GM08714 (cell line): ENCODE measurements around the gene CLCN2.

ENCODE experiments used
- H3K4me3 ChIP-seq: fragments of 200-500 bp; sonication (Bioruptor generic); 2 replicates; pipeline ENCODE4 v1.5.1; 2014; ENCODE audit warnings: mild to moderate bottlenecking, low read length, inconsistent platforms
- ZNF274 ChIP-seq: IDR thresholded peaks from 2 replicates; pipeline ENCODE4 v1.6.1; 2012; ENCODE audit warnings: mild to moderate bottlenecking, low read depth, low read length

Gene CLCN2

DNA sequence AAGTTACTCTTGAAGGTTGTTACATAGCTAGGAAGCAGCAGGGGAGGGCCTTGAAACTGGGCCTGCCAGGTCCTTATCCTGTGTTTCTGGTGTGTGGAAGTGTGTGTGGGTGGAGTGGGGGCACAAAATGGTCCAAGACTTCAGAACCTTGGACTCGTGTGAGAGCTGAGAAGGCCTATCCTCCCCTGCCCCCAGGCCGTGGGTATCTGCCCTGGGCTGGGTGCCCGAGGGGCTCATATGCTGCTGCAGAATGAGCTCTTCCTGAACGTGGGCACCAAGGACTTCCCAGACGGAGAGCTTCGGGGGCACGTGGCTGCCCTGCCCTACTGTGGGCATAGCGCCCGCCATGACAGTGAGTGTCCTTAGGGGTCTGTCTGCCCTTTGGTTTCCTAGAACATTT is 22.9 kb upstream of the CLCN2 start:
- no peak for TF ChIP-seq ZNF274

DNA sequence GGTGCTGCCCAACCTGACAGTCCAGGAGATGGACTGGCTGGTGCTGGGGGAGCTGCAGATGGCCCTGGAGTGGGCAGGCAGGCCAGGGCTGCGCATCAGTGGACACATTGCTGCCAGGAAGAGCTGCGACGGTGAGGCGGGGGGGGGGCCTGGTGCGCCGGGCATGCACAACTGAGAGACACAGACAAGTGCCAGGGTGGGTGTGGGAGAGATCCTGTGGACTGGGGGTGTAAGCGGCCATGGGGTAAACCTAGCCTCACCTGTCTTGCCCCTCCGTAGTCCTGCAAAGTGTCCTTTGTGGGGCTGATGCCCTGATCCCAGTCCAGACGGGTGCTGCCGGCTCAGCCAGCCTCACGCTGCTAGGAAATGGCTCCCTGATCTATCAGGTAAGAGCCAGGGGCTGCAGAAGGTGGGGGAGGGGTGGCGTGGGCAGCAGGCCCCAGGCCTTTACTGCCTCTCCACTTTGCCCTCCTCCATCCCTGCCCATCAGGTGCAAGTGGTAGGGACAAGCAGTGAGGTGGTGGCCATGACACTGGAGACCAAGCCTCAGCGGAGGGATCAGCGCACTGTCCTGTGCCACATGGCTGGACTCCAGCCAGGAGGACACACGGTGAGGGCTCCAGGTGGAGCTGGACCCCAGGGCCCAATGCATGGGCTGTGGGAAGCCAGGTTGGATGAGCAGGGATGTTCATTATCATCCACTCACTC is 21.8 kb upstream of the CLCN2 start:
- TF ChIP-seq ZNF274 = no peak
- no peak overlapping the region for H3K4me3 ChIP-seq

More for the DNA sequence above, 22.9 kb upstream of the CLCN2 start:
- H3K4me3 ChIP-seq = no peak overlapping the region

DNA sequence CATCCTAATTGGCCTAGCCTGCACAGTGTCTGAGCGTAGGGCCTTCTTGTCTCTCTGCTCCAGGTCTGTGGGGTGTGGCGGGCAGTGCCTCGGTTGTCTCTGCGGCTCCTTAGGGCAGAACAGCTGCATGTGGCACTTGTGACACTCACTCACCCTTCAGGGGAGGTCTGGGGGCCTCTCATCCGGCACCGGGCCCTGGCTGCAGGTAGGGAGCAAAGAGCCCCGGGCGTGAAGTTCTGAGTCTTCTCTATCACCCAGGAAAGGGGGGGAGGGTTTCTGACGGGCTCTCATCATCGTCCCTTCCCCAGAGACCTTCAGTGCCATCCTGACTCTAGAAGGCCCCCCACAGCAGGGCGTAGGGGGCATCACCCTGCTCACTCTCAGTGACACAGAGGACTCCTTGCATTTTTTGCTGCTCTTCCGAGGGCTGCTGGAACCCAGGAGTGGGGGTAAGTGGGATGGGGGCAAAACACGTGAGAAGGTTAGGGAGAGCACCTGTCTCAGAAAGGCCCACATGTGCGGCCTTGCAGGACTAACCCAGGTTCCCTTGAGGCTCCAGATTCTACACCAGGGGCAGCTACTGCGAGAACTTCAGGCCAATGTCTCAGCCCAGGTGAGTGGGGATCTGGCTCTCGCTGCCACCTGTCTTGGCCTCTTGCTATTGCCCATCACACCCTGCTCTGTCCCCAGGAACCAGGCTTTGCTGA is 21.1 kb upstream of the CLCN2 start:
- no peak for TF ChIP-seq ZNF274

DNA sequence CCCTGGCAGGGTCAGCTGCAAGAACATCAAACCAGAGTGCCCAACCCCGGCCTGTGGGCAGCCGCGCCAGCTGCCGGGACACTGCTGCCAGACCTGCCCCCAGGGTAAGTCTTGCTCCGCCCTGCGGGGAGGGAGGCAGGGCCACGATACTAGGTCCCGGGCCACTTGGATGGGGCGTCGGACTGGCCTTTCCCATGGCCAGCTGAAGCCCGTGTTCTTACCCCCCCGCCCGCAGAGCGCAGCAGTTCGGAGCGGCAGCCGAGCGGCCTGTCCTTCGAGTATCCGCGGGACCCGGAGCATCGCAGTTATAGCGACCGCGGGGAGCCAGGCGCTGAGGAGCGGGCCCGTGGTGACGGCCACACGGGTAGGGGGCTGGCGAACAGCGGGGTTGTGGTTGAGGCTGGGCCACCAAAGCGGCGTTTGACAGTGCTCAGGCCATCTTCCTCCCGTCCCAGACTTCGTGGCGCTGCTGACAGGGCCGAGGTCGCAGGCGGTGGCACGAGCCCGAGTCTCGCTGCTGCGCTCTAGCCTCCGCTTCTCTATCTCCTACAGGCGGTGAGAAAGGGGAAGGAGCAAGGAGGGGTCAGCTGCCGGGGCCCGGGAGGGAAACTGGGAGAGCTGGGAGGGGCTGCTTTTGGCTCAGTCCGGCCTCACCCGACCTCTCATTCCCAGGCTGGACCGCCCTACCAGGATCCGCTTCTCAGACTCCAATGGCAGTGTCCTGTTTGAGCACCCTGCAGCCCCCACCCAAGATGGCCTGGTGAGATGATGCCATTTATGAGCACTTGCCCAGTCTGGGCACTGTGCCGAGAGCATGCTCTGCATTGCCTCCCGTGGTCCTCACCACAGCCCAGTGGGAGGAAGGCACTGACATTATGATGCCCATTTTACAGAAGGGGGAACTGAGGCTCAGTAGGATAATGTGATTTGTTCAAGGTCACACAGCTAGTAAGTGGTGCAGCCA is 20.1 kb upstream of the CLCN2 start:
- H3K4me3 ChIP-seq = no peak overlapping the region
- no peak for TF ChIP-seq ZNF274

More for the DNA sequence above, 21.1 kb upstream of the CLCN2 start:
- no peak overlapping the region for H3K4me3 ChIP-seq

DNA sequence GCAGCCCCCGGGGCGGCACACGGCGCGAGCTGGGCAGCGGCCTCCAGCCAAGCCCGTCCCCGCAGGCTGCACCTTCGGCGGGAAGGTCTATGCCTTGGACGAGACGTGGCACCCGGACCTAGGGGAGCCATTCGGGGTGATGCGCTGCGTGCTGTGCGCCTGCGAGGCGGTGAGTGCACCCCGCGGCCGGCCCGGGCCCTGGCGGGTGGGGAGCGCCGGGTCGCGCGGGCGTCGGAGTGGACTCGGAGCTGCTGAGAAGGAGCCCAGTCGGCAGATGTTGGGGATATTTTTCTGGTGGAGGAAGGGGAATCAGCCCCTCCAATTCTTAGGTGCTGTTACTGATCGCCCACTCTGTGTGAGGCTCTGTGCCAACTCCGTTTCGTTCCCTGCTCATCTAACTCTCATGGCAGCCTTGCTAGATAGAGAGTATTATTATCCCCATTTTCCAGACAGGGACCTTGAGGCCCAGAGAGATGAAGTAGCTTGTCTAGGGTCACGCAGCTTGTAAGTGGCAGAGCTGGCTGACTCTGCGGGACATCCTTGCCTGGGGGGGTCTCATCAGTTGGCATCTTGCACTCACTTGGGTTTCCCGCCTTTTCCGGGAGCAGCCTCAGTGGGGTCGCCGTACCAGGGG is 19.3 kb upstream of the CLCN2 start:
- no peak for TF ChIP-seq ZNF274
- H3K4me3 ChIP-seq = no peak overlapping the region

DNA sequence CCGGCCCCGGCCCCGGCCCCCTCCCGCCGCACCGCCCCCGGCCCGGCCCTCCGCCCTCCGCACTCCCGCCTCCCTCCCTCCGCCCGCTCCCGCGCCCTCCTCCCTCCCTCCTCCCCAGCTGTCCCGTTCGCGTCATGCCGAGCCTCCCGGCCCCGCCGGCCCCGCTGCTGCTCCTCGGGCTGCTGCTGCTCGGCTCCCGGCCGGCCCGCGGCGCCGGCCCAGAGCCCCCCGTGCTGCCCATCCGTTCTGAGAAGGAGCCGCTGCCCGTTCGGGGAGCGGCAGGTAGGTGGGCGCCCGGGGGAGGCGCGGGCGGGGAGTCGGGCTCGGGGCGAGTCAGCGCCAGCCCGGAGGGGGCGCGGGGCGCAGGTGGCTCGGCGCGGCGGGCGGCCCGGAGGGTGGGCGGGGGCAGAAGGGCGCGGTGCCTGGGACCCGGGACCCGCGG is 18.8 kb upstream of the CLCN2 start:
- no peak for TF ChIP-seq ZNF274
- no peak overlapping the region for H3K4me3 ChIP-seq

DNA sequence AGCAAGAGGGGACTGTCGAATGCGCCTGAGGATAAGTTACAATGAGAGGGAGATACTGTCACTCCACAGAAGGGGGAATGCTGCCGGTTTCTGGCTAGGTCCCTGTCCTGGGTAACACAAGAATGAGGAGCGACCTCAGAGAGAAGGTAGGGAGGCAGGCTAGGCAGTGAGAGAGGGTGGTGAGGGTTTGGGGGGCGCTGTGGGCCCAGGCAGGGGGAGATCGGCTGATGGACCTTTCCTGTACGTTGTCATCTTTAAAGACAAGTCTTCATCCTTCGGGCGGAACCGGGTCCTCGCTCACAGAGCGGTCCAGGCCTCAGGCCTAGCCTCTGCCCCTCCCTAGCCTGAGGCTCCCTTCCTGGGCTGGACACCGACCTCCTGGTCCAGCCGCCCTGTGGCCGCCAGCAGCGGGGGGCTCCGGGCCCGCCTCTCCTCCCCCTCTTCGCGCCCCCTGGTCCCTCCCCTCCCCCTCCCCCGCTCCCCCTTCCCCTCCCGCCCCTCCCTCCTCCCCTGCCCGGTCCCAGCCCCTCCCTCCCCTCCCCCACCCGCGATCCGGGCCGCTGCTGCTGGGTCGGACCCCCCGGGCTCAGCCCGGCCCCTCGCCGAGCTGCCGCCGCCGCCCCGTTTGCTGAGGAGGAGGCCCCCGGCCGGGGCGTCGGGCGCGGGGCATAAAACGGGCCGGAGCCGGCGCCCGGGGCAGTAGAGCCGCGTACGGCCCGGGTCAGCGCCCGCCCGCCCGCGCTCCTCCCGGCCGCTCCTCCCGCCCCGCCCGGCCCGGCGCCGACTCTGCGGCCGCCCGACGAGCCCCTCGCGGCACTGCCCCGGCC is 18.2 kb upstream of the CLCN2 start, which contains the start of gene CHRD:
CHRD (plus strand) TSS at position 697 of the 827 bp plus-strand sequence. CDS start 265 bp downstream, outside the sequence.
- no peak for TF ChIP-seq ZNF274
- H3K4me3 ChIP-seq = no peak within 1 kb of the TSS

DNA sequence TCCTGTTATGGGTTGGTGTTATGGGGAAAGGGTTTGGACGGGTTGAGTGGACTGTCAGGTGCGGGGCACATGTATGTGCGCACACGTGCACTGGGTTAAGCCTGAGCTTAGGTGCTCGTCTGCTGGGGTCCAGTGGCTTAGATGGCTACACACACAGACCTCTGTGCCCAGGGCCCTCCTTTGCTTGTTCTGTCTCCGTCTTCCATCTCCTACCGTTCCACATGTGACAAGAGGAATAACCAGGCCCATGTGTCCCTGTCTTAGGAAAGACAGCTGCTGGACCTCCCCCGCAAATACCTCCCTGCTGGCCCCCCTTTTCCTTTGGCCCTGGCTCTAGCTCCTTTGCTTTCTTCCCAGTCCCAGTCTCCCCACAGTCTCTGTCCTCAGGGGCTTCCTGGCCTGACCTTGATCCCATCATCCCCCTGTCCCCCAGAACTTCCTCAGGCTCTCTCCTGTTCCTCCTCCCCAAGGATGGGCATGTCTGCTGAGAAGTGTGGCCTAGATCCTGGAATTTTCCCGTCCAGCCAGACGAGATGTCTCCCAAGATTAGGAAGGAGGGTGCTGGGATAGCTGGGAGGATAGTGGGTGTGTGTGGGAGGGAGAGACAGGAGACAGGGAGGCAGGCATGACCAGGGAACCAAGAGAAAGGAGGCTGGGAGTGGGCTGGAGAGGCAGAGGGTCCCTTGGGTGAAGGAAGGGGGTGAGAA is 17.4 kb upstream of the CLCN2 start:
- no peak overlapping the region for H3K4me3 ChIP-seq
- no peak for TF ChIP-seq ZNF274

DNA sequence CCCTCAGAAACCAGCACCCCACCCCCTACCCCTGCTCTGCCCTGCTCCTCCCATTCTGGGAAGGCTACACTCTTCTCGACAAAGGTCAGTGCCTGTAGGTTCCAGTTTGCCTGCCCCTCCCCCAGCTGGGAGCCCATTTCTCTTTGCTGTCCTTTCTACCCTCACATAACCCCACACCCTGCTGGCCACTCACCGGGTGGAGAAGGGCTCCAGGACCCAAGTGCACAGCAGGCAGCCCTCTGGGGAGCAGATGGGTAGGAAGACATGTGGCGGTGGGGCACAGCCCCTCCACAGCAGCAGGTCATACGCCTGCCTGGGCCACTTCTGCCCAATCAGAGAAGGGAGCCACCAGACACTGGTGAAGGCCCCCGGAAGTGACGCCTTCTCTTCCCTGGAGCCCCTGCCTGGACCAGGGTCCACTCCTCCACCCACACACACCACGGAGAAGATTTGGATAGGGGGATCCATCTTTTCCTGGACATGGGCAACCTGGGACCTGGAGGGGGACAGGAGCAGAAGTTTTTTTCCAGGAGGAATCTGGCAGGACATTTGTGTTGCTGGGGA is 16.6 kb upstream of the CLCN2 start, which contains the start of gene THPO:
THPO (minus strand) TSS at position 326 of the 564 bp plus-strand sequence. CDS start 1,948 bp downstream, outside the sequence.
- no peak within 1 kb of the TSS for H3K4me3 ChIP-seq

DNA sequence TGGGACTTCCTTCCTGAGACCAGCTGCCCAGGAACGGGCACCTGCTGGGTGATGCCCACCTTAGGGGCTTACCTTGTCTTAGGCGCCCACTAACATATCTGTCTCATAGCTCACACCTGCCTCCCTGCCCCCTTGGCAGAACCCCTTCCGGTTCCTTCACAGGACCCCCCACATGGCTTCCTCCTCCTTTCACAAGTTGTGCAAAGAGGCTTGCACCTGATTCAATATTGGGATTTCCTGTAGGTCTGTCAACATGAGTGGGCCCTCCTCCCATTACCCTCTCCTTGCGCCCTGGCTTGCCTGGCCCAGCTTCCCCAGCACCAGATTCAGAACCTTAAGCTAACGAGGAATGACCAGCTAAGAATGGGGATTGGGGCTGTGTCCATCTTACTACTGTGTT is 16.0 kb upstream of the CLCN2 start:
- no peak overlapping the region for H3K4me3 ChIP-seq
- no peak for TF ChIP-seq ZNF274

More for the DNA sequence above, 16.6 kb upstream of the CLCN2 start, which contains the start of gene THPO:
- no peak for TF ChIP-seq ZNF274

DNA sequence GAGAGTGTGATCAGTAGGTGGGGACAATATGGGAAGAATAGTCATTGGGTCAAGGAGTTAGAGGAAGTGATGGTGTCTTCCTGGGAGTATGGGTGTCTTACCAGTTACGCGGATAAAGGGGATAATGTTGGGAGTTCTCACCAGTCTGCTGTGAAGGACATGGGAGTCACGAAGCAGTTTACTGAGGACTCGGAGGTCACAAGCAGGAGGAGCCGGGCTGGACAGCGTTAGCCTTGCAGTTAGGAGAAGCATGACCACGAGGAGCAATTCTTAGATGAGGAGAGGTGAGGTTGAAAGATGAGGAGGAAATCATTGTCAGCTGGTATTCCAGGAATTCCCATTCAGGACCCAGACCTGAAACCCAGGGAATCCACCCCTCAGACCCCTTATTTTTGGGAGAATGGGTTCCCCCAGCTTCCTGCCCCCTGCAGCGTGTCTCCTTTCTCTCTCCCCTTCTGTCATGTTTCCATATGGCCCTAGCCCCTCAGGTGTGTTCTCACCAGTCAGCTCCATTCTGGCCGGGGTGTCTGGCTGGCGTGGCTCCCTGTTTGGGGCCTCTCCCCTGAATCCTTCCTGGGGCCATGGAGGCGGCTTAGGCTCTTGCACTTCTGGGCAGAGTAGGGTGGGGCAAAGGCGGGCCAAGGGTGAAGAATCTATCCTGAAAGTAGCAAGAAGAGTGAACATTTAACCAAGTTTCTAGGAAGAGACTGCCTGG is 14.5 kb upstream of the CLCN2 start:
- H3K4me3 ChIP-seq = no peak overlapping the region
- TF ChIP-seq ZNF274 = no peak
